Measurements from ENCODE around the gene CRYBA4. TPM values are rescaled to one million over a fixed set of nuclear protein-coding genes. Genes with fewer than 3 reads are reported as not detected.

Gene CRYBA4
- total RNA-seq = not detected
- long read RNA-seq = 0 reads

GRCh38 chr22:26621663-26622062, at the start of gene CRYBA4:
CRYBA4 (plus strand) TSS chr22:26621963; CDS start chr22:26622597, 634 bp downstream.
- intact Hi-C loops (cut with DNase I) = no loop called here
- ATAC-seq (no peak), DNase-seq (no peak)

GRCh38 chr22:26573026-26573662, 48.6 kb upstream of the CRYBA4 start:
- peak; percentile 72 for DNase-seq
- intact Hi-C loops (cut with DNase I) = no loop called here
- peak in 1 of 2 donors; percentile 70 for ATAC-seq

DNA sequence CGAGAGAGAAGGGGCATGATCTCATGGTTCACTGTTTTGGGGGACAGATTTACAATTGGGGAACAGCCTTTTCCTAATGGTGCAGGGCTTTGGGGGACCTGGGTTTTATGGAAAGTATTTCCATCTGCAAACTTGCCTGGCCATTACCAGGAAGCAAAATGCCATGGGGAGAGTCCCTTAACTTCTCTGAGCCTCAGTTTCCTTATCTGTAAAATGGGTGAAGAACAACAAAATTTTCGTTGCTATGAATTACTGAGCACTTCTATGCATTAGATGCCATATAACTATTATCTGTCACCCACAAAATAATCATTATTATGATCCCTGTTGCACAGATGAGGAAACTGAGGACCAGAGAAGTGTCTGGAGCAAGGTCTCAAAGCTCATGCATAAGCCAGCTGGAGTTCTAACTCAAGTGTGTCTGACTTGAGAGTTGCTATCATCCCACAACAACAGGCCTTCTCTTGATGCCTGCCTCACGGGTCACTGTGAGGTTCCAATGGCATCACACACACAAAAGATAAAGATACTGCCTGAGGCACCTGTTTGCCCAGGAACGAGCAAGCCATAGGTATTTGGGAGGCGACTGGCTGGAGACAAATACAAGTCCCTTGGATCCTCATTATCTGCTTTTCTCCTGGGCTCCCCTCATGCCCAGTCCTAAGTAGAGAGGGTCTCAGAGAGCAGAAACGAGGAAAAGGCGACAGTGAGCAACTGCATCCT, 47.6 kb upstream of the CRYBA4 start:
- intact Hi-C loops (cut with DNase I) = no loop called here
- ATAC-seq (no peak), DNase-seq (no peak)

DNA sequence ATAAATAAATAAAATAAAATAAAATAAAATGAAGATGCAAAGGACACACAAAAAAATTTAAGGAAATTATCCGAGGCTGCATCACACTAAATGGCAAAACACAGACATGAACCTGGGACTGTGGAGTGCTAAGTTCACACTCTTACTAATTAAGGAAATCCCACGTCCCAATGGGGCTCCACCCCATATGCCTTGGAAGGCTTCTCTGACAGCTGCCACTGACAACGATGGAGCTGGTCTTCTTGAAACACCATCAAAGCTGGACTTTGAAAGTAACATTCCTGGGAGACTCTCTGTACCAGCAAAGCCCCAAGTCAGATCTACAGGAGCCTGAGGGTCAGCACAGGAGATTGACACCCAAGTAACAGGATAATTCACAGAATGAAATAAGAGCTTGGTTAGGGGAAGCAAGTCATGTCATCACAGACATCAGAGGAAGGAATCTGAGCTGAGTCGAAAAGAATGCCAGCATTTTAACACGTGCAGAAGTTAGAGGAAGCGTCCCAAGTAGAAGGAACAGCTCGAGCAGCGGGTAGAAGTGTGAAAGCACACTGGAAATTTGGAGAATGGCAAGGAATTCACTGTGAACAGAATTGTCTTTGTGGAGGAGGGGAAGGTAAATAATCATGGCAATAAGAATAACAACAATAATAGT, 45.6 kb upstream of the CRYBA4 start:
- DNase-seq (no peak), ATAC-seq (no peak)
- intact Hi-C loops (cut with DNase I) = no loop called here

DNA sequence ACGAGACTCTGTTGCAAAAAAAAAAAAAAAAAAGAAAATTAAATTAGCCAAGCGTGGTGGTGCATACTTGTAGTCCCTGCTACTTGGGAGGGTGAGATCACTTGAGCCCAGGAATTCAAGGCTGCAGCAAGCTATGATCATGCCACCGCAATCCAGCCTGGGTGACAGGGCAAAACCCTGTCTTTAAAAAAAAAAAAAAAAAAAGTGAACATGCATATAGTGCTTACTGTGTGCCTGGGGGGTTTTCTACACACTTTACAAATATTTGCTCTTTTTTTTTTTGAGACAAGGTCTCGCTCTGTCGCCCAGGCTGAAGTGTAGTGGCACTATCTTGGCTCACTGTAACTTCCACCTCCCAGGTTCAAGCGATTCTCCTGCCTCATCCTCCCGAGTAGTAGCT, 44.7 kb upstream of the CRYBA4 start:
- ATAC-seq = no peak
- intact Hi-C loops (cut with DNase I) = no loop called here

DNA sequence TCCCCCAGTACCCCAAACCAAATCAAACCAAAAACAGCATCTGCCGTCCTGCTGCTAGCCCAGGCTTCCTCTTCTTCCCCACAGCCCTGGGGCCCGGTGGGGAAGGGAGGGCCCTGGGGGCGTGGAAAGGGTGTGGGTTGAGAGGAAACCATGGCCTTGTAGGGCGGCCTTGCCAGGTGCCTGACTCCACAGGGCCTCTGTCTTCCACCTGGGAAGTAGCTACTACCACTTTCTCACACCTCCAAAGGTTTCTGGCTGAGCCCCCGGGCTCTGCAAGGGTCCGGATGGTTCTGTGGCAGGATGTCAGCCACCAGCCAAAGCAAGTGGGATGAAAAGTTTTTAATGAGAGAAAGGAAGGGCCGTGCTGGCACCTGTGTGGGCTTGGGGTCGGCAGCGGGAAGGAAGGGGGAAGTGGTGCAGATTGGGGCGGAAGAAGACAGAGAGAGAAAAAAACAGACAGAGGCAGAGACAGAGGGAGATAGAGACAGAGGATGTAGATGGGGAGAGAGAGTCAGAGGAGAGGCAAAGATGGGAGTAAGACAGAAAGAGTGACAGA, 42.4 kb upstream of the CRYBA4 start:
- intact Hi-C loops (cut with DNase I) = no loop called here
- ATAC-seq = peak; percentile 46 to 53
- no peak for DNase-seq

More for the DNA sequence above, 44.7 kb upstream of the CRYBA4 start:
- DNase-seq = no peak

- no peak for ATAC-seq
- intact Hi-C loops (cut with DNase I) = loop anchor here in 1 of 2 donors (10.0 kb wide), 1 partner anchor 66 kb away; the partner anchor contains the start of gene TFIP11
- DNase-seq = no peak
Observed at GRCh38 chr22:26580240-26580962, 41.4 kb upstream of the CRYBA4 start.

- no peak for ATAC-seq
- intact Hi-C loops (cut with DNase I) = loop anchor here in 1 of 2 donors (10.0 kb wide), 1 partner anchor 66 kb away; the partner anchor contains the start of gene TFIP11
- DNase-seq = no peak
Observed at GRCh38 chr22:26581026-26581425, 40.7 kb upstream of the CRYBA4 start.

DNA sequence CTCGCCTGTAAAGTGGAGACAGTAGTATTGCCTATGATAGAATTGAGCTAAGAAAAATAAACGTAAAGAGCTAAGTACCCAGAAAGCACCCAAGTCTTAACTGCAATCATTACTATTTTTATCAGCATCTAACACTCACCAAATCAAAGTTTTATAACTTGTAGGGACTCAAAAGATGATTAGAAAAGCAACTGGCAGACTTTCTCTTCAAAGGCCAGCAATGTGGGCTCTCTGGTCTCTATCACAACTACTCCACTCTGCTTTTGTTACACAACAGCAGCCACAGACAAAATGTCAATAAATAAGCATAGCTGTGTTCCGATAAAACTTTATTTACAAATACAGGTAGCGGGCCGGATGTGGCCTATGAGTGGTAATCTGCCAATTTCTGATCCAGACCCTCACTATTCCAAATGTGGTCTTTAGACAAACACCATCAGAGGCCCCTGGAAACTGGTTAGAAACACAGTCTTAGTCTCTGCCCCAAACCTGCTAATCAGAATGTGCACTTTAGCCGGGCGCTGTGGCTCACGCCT, 40.1 kb upstream of the CRYBA4 start:
- intact Hi-C loops (cut with DNase I) = loop anchor here in 1 of 2 donors (10.0 kb wide), 1 partner anchor 67 kb away; the partner anchor contains the start of gene TFIP11
- DNase-seq (no peak), ATAC-seq (no peak)

DNA sequence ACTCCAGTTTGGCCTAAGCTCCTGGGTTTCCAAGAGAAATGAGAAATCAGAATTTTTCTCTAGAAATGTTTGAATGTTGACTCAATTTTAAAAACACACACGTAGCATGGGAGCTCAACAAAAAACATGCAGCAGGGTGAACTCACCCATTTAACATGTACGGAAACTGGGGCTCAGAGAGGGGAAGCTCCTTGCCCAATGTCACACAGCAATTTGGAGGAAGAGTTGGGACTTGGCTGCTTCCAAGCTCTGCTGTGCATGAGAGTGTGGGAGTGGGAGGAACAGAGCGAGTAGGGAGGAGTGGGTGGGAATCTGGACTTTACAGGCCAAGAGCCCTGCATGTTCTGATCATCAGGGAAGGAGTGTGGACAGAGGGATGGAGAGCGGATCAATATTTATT, 37.8 kb upstream of the CRYBA4 start:
- no peak for DNase-seq
- intact Hi-C loops (cut with DNase I) = loop anchor here in 1 of 2 donors (10.0 kb wide), 1 partner anchor 69 kb away; the partner anchor contains the start of gene TFIP11
- no peak for ATAC-seq

DNA sequence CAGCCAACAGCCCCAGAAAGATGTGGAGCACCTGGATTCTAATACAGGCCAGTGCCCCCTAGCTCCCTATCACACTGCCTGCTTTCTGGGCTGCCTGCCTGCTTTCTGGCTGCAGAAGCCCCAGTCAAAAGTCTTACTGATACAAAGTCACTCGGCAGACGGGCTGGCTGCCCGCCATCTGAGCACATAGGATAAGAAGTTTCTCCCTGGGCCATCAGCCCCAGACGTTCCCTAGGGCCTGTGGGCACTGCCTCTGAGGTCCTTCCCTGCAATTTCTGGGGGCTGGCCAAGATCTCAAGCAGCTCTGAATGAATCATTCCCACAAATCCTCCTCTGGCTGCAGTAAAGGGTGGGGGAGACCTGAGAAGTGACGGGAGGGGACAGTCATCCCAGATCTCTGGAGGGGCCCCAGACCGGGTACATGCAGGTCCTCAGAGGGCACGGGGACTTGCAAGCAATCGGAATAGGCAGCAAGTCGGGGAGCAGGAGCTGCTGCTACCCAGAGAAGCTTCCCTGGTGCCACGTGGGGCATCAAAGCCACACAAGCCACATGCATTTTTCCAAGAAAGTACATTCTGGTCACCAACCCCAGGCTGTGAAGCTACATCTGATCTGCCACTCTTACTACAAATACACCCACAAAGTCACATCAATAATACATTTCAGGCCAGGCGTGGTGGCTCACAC, 36.5 kb upstream of the CRYBA4 start:
- ATAC-seq (peak; percentile 9 to 48), DNase-seq (peak; percentile 88)
- intact Hi-C loops (cut with DNase I) = loop anchor here (5.0 to 10.0 kb wide), 2 partner anchors 70 to 73 kb away; partner anchors contain the start of gene TFIP11 (in 2 of the 2)

DNA sequence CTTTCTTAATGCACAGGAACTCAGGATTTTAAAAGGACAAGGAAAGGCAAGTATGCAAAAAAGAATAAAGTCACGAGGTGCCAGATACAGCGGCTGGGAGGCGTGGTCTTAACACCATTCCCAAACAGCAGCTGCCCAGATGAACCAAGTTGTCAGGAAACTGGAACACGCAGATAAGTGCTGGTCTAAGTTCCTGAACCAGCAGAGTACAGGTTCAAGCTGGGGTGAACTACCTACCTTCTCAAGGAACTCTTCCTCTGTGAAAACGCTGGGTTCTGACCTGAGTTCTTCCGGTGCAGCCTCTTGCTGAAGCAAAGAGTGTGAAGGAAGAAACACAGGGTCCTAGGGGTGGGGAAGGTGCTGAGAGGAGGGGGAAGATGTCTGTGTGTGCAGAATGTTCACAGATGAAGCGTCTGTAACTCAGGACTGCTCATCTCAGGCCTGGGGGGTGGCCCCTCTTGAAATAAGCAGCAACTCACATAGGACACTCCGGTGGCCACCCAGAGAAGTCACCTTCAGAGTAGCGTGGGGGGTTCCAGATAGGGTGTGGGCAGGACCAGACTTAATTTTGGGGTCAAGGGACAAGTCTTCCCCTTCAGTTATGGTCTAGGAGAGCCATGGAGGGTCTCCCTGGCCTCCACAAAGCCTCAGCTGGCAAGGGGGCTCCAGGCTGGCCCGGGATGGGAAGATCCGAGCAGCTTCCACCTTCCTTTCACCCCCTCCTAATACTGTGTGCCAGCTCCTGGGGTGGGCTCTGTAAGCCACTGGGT, 35.0 kb upstream of the CRYBA4 start:
- no peak for ATAC-seq
- intact Hi-C loops (cut with DNase I) = loop anchor here (5.0 to 10.0 kb wide), 2 partner anchors 72 to 74 kb away; partner anchors contain the start of gene TFIP11 (in 2 of the 2)

DNA sequence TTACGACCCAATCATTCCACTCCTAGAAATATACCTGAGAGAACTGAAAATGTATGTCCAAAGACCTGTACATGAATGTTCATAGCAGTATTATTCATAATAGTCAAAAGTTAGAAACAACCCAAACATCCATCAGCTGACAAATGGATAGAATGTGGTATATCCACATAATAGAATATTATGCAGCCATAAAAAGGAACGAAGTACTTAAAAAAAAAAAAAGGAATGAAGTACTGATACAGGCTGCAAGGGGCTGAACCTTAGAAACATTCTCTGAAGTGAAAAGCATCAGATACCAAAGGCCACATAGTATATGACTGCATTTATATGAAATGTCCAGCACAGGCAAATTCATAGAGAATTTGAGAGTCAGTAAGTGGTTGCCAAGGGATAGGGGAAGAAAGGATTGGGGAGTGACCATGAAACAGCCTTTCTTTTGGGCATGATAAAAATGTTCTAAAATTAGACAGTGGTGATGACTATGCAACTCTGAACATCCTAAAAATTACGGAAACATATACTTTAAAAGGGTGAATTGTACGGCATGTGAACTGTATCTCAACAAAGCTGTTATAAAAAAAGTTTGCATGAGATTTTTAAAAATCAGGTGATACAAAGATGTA, 33.7 kb upstream of the CRYBA4 start:
- no peak for ATAC-seq
- DNase-seq = no peak
- intact Hi-C loops (cut with DNase I) = loop anchor here (5.0 to 10.0 kb wide), 2 partner anchors 73 to 76 kb away; partner anchors contain the start of gene TFIP11 (in 2 of the 2)

More for the DNA sequence above, 35.0 kb upstream of the CRYBA4 start:
- DNase-seq = peak; percentile 53

- ATAC-seq (no peak), DNase-seq (no peak)
- intact Hi-C loops (cut with DNase I) = loop anchor here (5.0 to 10.0 kb wide), 2 partner anchors 74 to 77 kb away; partner anchors contain the start of gene TFIP11 (in 2 of the 2)
Observed at GRCh38 chr22:26588729-26589366, 32.9 kb upstream of the CRYBA4 start.

- intact Hi-C loops (cut with DNase I) = loop anchor here (5.0 to 10.0 kb wide), 2 partner anchors 75 to 77 kb away; partner anchors contain the start of gene TFIP11 (in 2 of the 2)
- ATAC-seq (peak; percentile 40 to 48), DNase-seq (peak; percentile 59)
Observed at GRCh38 chr22:26589367-26589844, 32.4 kb upstream of the CRYBA4 start.

Data from left cardiac atrium (tissue), 4 donors.